K562 (cell line): ENCODE measurements around the gene ADM. TPM values are rescaled to one million over a fixed set of nuclear protein-coding genes. Genes with fewer than 3 reads are reported as not detected.
A peak's percentile ranks its signal among the peaks of the same experiment; 100 is the strongest.

Source experiments
- ATAC-seq: fragments of 200-7000 bp; cut with Tn5 transposase; 3 replicates; pipeline ENCODE4 v1.9.1; 2020; ENCODE audit warnings: moderate library complexity
- BruUV-seq: library from RNA; stranded (reverse); fragments of 400-500 nt; replicated peaks from 2 replicates; lab custom pipeline; 2021; lab: Mats Ljungman, UMichigan
- CTCF ChIA-PET: fragments of 300-600 bp; formaldehyde crosslinking; extraction: SDS; loops from one replicate; lab custom pipeline; 2021; ENCODE audit warnings: low intra/inter-chr PET ratio; lab: Yijun Ruan, JAX
- POLR2A ChIA-PET: fragments of 300-600, 350-650 bp; sonication (Branson Sonifier 250); formaldehyde crosslinking; extraction: SDS; loops from one replicate; lab custom pipeline; 2021; ENCODE audit warnings: antibody characterized with exemption, inconsistent platforms; lab: Yijun Ruan, JAX
- DNase-seq, 4 experiments: peaks; one replicate each; pipeline versions ENCODE4 v3.0.0 to v3.0.0-alpha.2; 2011 to 2018; ENCODE audit warnings: low spot score in 3 of 4, mixed read lengths in 3 of 4; ENCODE audit errors: extremely low read depth in 1 of 4
- FAIRE-seq: peaks from 2 replicates; lab custom pipeline; 2011; peaks lifted over from hg19 to GRCh38; lab: Jason Lieb, UNC
- H2AFZ ChIP-seq: 2 replicates; pipeline ENCODE4 v1.6.0; 2011; ENCODE audit warnings: low read depth, low read length, control low read depth, inconsistent platforms
- H3K27ac ChIP-seq: fragments of 200-600 bp; 3 replicates; pipeline ENCODE4 v1.8.0; 2011; ENCODE audit warnings: low read depth, mild to moderate bottlenecking, control low read depth, inconsistent platforms, low read length, moderate library complexity, mixed read lengths; ENCODE audit errors: extremely low read depth
- H3K27me3 ChIP-seq, 2 experiments: fragments of 300-600 bp in 1 of 2; 2 replicates in 1 of 2; 3 replicates in 1 of 2; pipeline versions ENCODE4 v1.6.0 to v1.8.0; 2011; ENCODE audit warnings: inconsistent platforms in 2 of 2, low read length in 2 of 2, mild to moderate bottlenecking in 1 of 2, mixed read lengths in 1 of 2, moderate library complexity in 1 of 2; ENCODE audit not compliant: control insufficient read depth in 2 of 2, insufficient read depth in 2 of 2
- H3K36me3 ChIP-seq: fragments of 300-600 bp; 3 replicates; pipeline ENCODE4 v1.8.0; 2011; ENCODE audit warnings: mild to moderate bottlenecking, low read length, inconsistent platforms; ENCODE audit not compliant: control insufficient read depth, insufficient read depth
- H3K4me1 ChIP-seq, 2 experiments: fragments of 200-600 bp in 1 of 2; replicated peaks in 1 of 2; 2 replicates in 1 of 2; 3 replicates in 1 of 2; pipeline versions ENCODE4 v1.5.1 to v1.8.0; 2011; ENCODE audit warnings: inconsistent platforms in 2 of 2, low read length in 2 of 2, mild to moderate bottlenecking in 1 of 2, mixed read lengths in 1 of 2, moderate library complexity in 1 of 2; ENCODE audit not compliant: control insufficient read depth in 2 of 2, insufficient read depth in 2 of 2
- H3K4me2 ChIP-seq: 2 replicates; pipeline ENCODE4 v1.6.1; 2011; ENCODE audit warnings: low read length, control low read depth, inconsistent platforms, mixed read lengths; ENCODE audit not compliant: insufficient read depth
- H3K4me3 ChIP-seq: fragments of 200-600 bp; sonication (generic), shearing (Covaris generic); 2 replicates; pipeline ENCODE4 v1.5.1; 2016; ENCODE audit warnings: control low read depth, inconsistent platforms
- H3K79me2 ChIP-seq: fragments of 200-600 bp; 3 replicates; pipeline ENCODE4 v1.8.0; 2011; ENCODE audit warnings: low read length, inconsistent platforms; ENCODE audit not compliant: control insufficient read depth, insufficient read depth
- H3K9ac ChIP-seq, 2 experiments: 2 replicates each; pipeline versions ENCODE4 v1.6.0 to v1.6.1; 2011; ENCODE audit warnings: low read depth in 2 of 2, low read length in 2 of 2, control low read depth in 1 of 2, inconsistent platforms in 1 of 2, mild to moderate bottlenecking in 1 of 2, mixed read lengths in 1 of 2; ENCODE audit not compliant: insufficient read depth in 1 of 2
- H3K9me1 ChIP-seq: one replicate; pipeline ENCODE4 v1.6.0; 2011; ENCODE audit warnings: inconsistent platforms, mild to moderate bottlenecking, low read length, moderate library complexity; ENCODE audit not compliant: control insufficient read depth, insufficient read depth
- H3K9me3 ChIP-seq: replicated peaks from 2 replicates; pipeline ENCODE4 v1.5.1; 2011; ENCODE audit warnings: low read depth, low read length, inconsistent platforms; ENCODE audit not compliant: control insufficient read depth, insufficient read depth
- H4K20me1 ChIP-seq: replicated peaks from 2 replicates; pipeline ENCODE4 v1.6.1; 2011; ENCODE audit warnings: low read length, inconsistent platforms, mixed read lengths; ENCODE audit not compliant: control insufficient read depth, insufficient read depth
- DNMT1 ChIP-seq: fragments of 450-650 bp; IDR thresholded peaks from 2 replicates; pipeline ENCODE4 v1.6.1; 2016; ENCODE audit warnings: antibody characterized with exemption, mild to moderate bottlenecking
- DPF2 ChIP-seq: fragments of 450-650 bp; IDR thresholded peaks from 2 replicates; pipeline ENCODE4 v1.6.1; 2016
- ESRRA ChIP-seq: fragments of 450-650 bp; IDR thresholded peaks from 2 replicates; pipeline ENCODE4 v1.6.1; 2014; ENCODE audit warnings: low read depth, mild to moderate bottlenecking, moderate library complexity, borderline replicate concordance
- HDAC8 ChIP-seq: fragments of 450-650 bp; IDR thresholded peaks from 2 replicates; pipeline ENCODE4 v1.6.1; 2016; ENCODE audit warnings: mild to moderate bottlenecking, missing genetic modification characterization, moderate library complexity, missing compliant biosample characterization
- KAT7 ChIP-seq: sonication (generic); formaldehyde crosslinking; IDR thresholded peaks from 2 replicates; pipeline ENCODE4 v1.8.0; 2022; ENCODE audit warnings: missing genetic modification reagents, mild to moderate bottlenecking, borderline replicate concordance
- MAFG ChIP-seq: fragments of 450-650 bp; conservative IDR thresholded peaks from 2 replicates; pipeline ENCODE4 v1.6.1; 2016; ENCODE audit warnings: missing genetic modification characterization, missing compliant biosample characterization
- MIER1 ChIP-seq: fragments of 450-650 bp; IDR thresholded peaks from 2 replicates; pipeline ENCODE4 v1.6.1; 2016; ENCODE audit warnings: antibody characterized with exemption, mild to moderate bottlenecking, low read depth
- NFATC3 ChIP-seq: fragments of 450-650 bp; IDR thresholded peaks from 2 replicates; pipeline ENCODE4 v1.6.1; 2017; ENCODE audit warnings: mild to moderate bottlenecking
- NRF1 ChIP-seq, 2 experiments: fragments of 450-650 bp; IDR thresholded peaks in 1 of 2; conservative IDR thresholded peaks in 1 of 2; 2 replicates each; pipeline ENCODE4 v1.6.1; 2014; ENCODE audit warnings: mild to moderate bottlenecking in 2 of 2
- PYGO2 ChIP-seq: fragments of 450-650 bp; IDR thresholded peaks from 2 replicates; pipeline ENCODE4 v1.6.1; 2016; ENCODE audit warnings: mild to moderate bottlenecking, missing genetic modification characterization, moderate library complexity, missing compliant biosample characterization
- RFX1 ChIP-seq: fragments of 450-650 bp; IDR thresholded peaks from 2 replicates; pipeline ENCODE4 v1.6.1; 2016; ENCODE audit warnings: mild to moderate bottlenecking, moderate library complexity
- RREB1 ChIP-seq: fragments of 250-450 bp; sonication (Bioruptor Pico); IDR thresholded peaks from 2 replicates; pipeline ENCODE4 v1.4.0; 2020
- SMAD4 ChIP-seq: fragments of 250-450 bp; sonication (Bioruptor Pico); conservative IDR thresholded peaks from 2 replicates; pipeline ENCODE4 v1.8.0; 2021; ENCODE audit warnings: inconsistent platforms, mild to moderate bottlenecking, moderate library complexity
- SP1 ChIP-seq: sonication (generic); formaldehyde crosslinking; IDR thresholded peaks from 2 replicates; pipeline ENCODE4 v1.8.1; 2022; ENCODE audit warnings: mild to moderate bottlenecking, missing genetic modification reagents
- SREBF2 ChIP-seq: sonication (generic); formaldehyde crosslinking; IDR thresholded peaks from 2 replicates; pipeline ENCODE4 v1.4.0; 2020; ENCODE audit warnings: mild to moderate bottlenecking, missing genetic modification reagents
- ZNF174 ChIP-seq: fragments of 250-450 bp; sonication (Bioruptor Pico); IDR thresholded peaks from 2 replicates; pipeline ENCODE4 v1.4.0; 2020; ENCODE audit warnings: mild to moderate bottlenecking
- ZNF311 ChIP-seq: fragments of 250-450 bp; sonication (Bioruptor Pico); IDR thresholded peaks from 2 replicates; pipeline ENCODE4 v1.4.0; 2020; ENCODE audit warnings: mild to moderate bottlenecking, moderate library complexity
- ZNF551 ChIP-seq: fragments of 250-450 bp; sonication (Bioruptor Pico); IDR thresholded peaks from 2 replicates; pipeline ENCODE4 v1.5.0; 2021; ENCODE audit warnings: mild to moderate bottlenecking, moderate library complexity
- WGBS: fragments of 100-300 bp; shearing (Covaris generic); methylation state at CpG from one replicate; pipeline ENCODE4 v1.1.6; 2016; ENCODE audit warnings: low coverage, mixed read lengths; ENCODE audit not compliant: insufficient coverage; ENCODE audit errors: missing lambda C conversion rate; 5-methylcytosine and 5-hydroxymethylcytosine counted together
- in situ Hi-C: fragments of 300-500 bp; cut with MboI; formaldehyde crosslinking; loops from 4 replicates; pipeline ENCODE4 v1.15.0; 2018; ENCODE audit warnings: inconsistent platforms, mixed read lengths
- intact Hi-C: fragments of 100-400 bp; cut with micrococcal nuclease; formaldehyde crosslinking; loops from 2 replicates; pipeline ENCODE4 v1.14.2; 2022
- polyA plus RNA-seq, 8 experiments: library from polyadenylated mRNA; depleted of rRNA in 4 of 8; stranded (reverse) in 5 of 8; unstranded in 3 of 8; fragments of >200 nt; fragmentation: Nextera tagmentation in 2 of 8; fragmentation: Illumina TruSeq in 1 of 8; extraction: Ambion mirVana in 2 of 8; extraction: Trizol in 1 of 8; gene quantifications; 2 replicates each; pipeline versions ENCODE4 v1.2.1 to v1.2.3, GENCODE V29; 2011 to 2014; ENCODE audit warnings: inconsistent platforms in 1 of 8, missing spikeins in 1 of 8
- total RNA-seq, 7 experiments: library from RNA; depleted of rRNA in 6 of 7; stranded (reverse); fragments of >200 nt in 6 of 7; fragmentation: Illumina TruSeq in 2 of 7; extraction: Trizol in 2 of 7; gene quantifications; 2 replicates each; pipeline versions ENCODE4 v1.2.1 to v1.2.3, GENCODE V29; 2011 to 2021; ENCODE audit warnings: low replicate concordance in 1 of 7

The ADM gene
- total and polyA plus RNA-seq, 9 of the 15 experiments (the other 6 are each of a cell fraction or from before 2014, with no cell fraction given), result 0.23 to 0.49 (median 0.32) TPM; not detected in 6

GRCh38 chr11:10307400-10308200, 2.7 kb downstream of the ADM start:
- 26% methylated on average over 46 of the region's 62 CpGs for WGBS
- POLR2A ChIA-PET, result interaction anchor here (0.6 to 1.0 kb wide), 3 partner anchors 10 to 568 kb away, joined by 3 to 4 read pairs (median 4); no protein-coding TSS in a partner anchor
- BruUV-seq, result no TSS peak
- no peak overlapping the region; the same call in 2 of the 3 replicates for H3K27ac ChIP-seq
- H3K4me2 ChIP-seq, result peak overlapping the region; percentile 72
- no peaks in the 10 kb centered on the region for H3K36me3 ChIP-seq
- DNase-seq (peak; percentile 81 to 87 (median 84)), FAIRE-seq (no peak), ATAC-seq (peak; percentile 94)
- intact Hi-C loops (loop anchor here (1.0 to 5.0 kb wide), 5 partner anchors 59 to 695 kb away; no protein-coding TSS in a partner anchor), in situ Hi-C loops (loop anchor here (25.0 kb wide), 1 partner anchor 445 kb away; no protein-coding TSS in a partner anchor)
- peaks cover 16 to 19% of the 10 kb centered on the region in 2 experiments for H3K27me3 ChIP-seq
- peak overlapping the region; percentile 90 for H2AFZ ChIP-seq
- H3K9me3 ChIP-seq, result no peaks in the 10 kb centered on the region
- peaks cover 24 to 50% of the 10 kb centered on the region in 2 experiments for H3K4me1 ChIP-seq
- H4K20me1 ChIP-seq, result 0 out of 2 replicates have a peak, but pooled peaks cover 4% of the 10 kb centered on the region
- no peaks in the 10 kb centered on the region for H3K79me2 ChIP-seq
- peak overlapping the region; percentile 27 to 79; a peak in 3 of 4 replicates for H3K9ac ChIP-seq
- CTCF ChIA-PET, result interaction anchor here (1.1 to 1.7 kb wide), 3 partner anchors 15 to 550 kb away, joined by 3 to 6 read pairs (median 4); no protein-coding TSS in a partner anchor
- no peaks in the 10 kb centered on the region for H3K9me1 ChIP-seq
- peak overlapping the region; percentile 32 for H3K4me3 ChIP-seq
- TF ChIP-seq SREBF2 (CRISPR knock-in tag), result no peak
- TF ChIP-seq RREB1 (CRISPR knock-in tag), result no peak
- TF ChIP-seq KAT7 (CRISPR knock-in tag), result no peak
- TF ChIP-seq PYGO2 (tag), result no peak
- peak; percentile 70; the same call in 1 of the 2 replicates for TF ChIP-seq SMAD4 (CRISPR knock-in tag)
- TF ChIP-seq DPF2, result peak; percentile 86
- TF ChIP-seq MIER1, result 0 out of 2 replicates have a peak, but pooled peaks have one; percentile 25
- no peak for TF ChIP-seq ZNF174 (CRISPR knock-in tag)
- peak; percentile 53; the same call in 1 of the 2 replicates for TF ChIP-seq ESRRA
- TF ChIP-seq HDAC8 (tag), result no peak
- TF ChIP-seq NFATC3, result no peak
- TF ChIP-seq ZNF551 (CRISPR knock-in tag), result no peak
- TF ChIP-seq DNMT1, result no peak
- TF ChIP-seq MAFG (tag), result peak; percentile 85
- no peak for TF ChIP-seq ZNF311 (CRISPR knock-in tag)
- peak; percentile 52 to 60 for TF ChIP-seq NRF1 (conservative IDR thresholded peaks at IDR 0.05 in 1 of 2, IDR thresholded peaks at IDR 0.05 in 1 of 2)
- peak; percentile 63 for TF ChIP-seq RFX1
- TF ChIP-seq SP1 (CRISPR knock-in tag), result no peak
